OCI-LY1 (cell line): ENCODE results near the gene ST6GALNAC3.
"Not testable (repeated sequence)": the region's sequence is repeated elsewhere in the genome, so short reads cannot be mapped to it uniquely, and the experiment has no call there.

Experiments used
- H2AFZ ChIP-seq: fragments of 200-600 bp; sonication (generic), shearing (Covaris generic); 2 replicates; pipeline ENCODE4 v1.6.0; 2014; ENCODE audit warnings: antibody characterized with exemption, mild to moderate bottlenecking, low read length
- H3F3A ChIP-seq: fragments of 200-600 bp; sonication (generic), shearing (Covaris generic); 2 replicates; pipeline ENCODE4 v1.6.0; 2014; ENCODE audit warnings: mild to moderate bottlenecking, antibody characterized with exemption, low read length, moderate library complexity; ENCODE audit not compliant: insufficient read depth
- H3K27ac ChIP-seq: fragments of 200-600 bp; sonication (generic); 2 replicates; pipeline ENCODE4 v1.5.1; 2014; ENCODE audit warnings: low read length, mixed run types, mild to moderate bottlenecking, low read depth; ENCODE audit not compliant: poor library complexity, severe bottlenecking
- H3K27me3 ChIP-seq: fragments of 200-600 bp; sonication (generic); 2 replicates; pipeline ENCODE4 v1.6.0; 2014; ENCODE audit warnings: antibody characterized with exemption, mild to moderate bottlenecking, low read length, moderate library complexity; ENCODE audit not compliant: insufficient read depth
- H3K36me3 ChIP-seq: fragments of 200-600 bp; sonication (generic); 2 replicates; pipeline ENCODE4 v1.6.1; 2014; ENCODE audit warnings: mild to moderate bottlenecking, antibody characterized with exemption, low read length, moderate library complexity, mixed read lengths; ENCODE audit not compliant: insufficient read depth
- H3K4me1 ChIP-seq: fragments of 200-600 bp; sonication (generic); 2 replicates; pipeline ENCODE4 v1.5.1; 2014; ENCODE audit warnings: mild to moderate bottlenecking, low read length, moderate library complexity; ENCODE audit not compliant: insufficient read depth, severe bottlenecking
- H3K4me2 ChIP-seq: fragments of 200-600 bp; sonication (generic), shearing (Covaris generic); 2 replicates; pipeline ENCODE4 v1.6.1; 2014; ENCODE audit warnings: low read length
- H3K4me3 ChIP-seq: fragments of 200-600 bp; sonication (generic); 2 replicates; pipeline ENCODE4 v1.5.1; 2014; ENCODE audit warnings: low read length, low read depth, mild to moderate bottlenecking, mixed read lengths; ENCODE audit not compliant: poor library complexity, severe bottlenecking
- H3K79me2 ChIP-seq: fragments of 200-600 bp; shearing (Covaris generic); 2 replicates; pipeline ENCODE4 v1.6.1; 2016; ENCODE audit warnings: mixed run types, low read length, mixed read lengths; ENCODE audit not compliant: insufficient read depth
- H3K9ac ChIP-seq: fragments of 200-600 bp; sonication (generic), shearing (Covaris generic); 2 replicates; pipeline ENCODE4 v1.6.1; 2014; ENCODE audit warnings: mild to moderate bottlenecking, low read length, mixed read lengths
- H3K9me2 ChIP-seq: fragments of 200-600 bp; sonication (generic), shearing (Covaris generic); 2 replicates; pipeline ENCODE4 v1.6.1; 2014; ENCODE audit warnings: low read depth, mild to moderate bottlenecking, low read length, mixed read lengths
- H3K9me3 ChIP-seq: fragments of 200-600 bp; shearing (Covaris generic); 2 replicates; pipeline ENCODE4 v1.6.1; 2014; ENCODE audit warnings: low read length, mixed read lengths
- H4K20me1 ChIP-seq: fragments of 200-600 bp; sonication (generic), shearing (Covaris generic); 2 replicates; pipeline ENCODE4 v1.6.0; 2016; ENCODE audit warnings: mild to moderate bottlenecking, low read length; ENCODE audit not compliant: insufficient read depth
- CTCF ChIP-seq: fragments of 200-600 bp; sonication (generic), shearing (Covaris generic); IDR thresholded peaks from 2 replicates; pipeline ENCODE4 v1.5.1; 2017; ENCODE audit warnings: mild to moderate bottlenecking, antibody characterized with exemption, low read length, moderate library complexity, mixed read lengths
- EZH2 ChIP-seq: fragments of 200-600 bp; sonication (generic), shearing (Covaris generic); IDR thresholded peaks from 2 replicates; pipeline ENCODE4 v1.8.0; 2017; ENCODE audit warnings: borderline replicate concordance, mixed run types, mild to moderate bottlenecking, antibody characterized with exemption, low read length, moderate library complexity, mixed read lengths

ST6GALNAC3 gene

GRCh38 chr1:76337542-76338219 lies 263.1 kb downstream of the ST6GALNAC3 start:
- Histone ChIP-seq H3K4me3 (no peak overlapping the region), H3K9ac (no peak overlapping the region)

GRCh38 chr1:76340056-76340455 lies 265.5 kb downstream of the ST6GALNAC3 start:
- H3K27me3 ChIP-seq, result no peaks in the 10 kb centered on the region
- no peak overlapping the region for H3K4me3 ChIP-seq
- H4K20me1 ChIP-seq, result no peaks in the 10 kb centered on the region
- H3K9me2 ChIP-seq, result no peaks in the 10 kb centered on the region
- no peak overlapping the region for H2AFZ ChIP-seq
- H3K9ac ChIP-seq, result no peak overlapping the region
- no peaks in the 10 kb centered on the region for H3K36me3 ChIP-seq
- H3K79me2 ChIP-seq, result no peaks in the 10 kb centered on the region
- H3K27ac ChIP-seq, result no peak overlapping the region
- no peaks in the 10 kb centered on the region for H3K9me3 ChIP-seq
- TF ChIP-seq EZH2 (no peak), CTCF (no peak)
- H3F3A ChIP-seq, result no peaks in the 10 kb centered on the region
- H3K4me2 ChIP-seq, result no peak overlapping the region
- no peaks in the 10 kb centered on the region for H3K4me1 ChIP-seq

More at GRCh38 chr1:76337542-76338219, 263.1 kb downstream of the ST6GALNAC3 start:
- H3K9me2 ChIP-seq, result no peaks in the 10 kb centered on the region
- H3F3A ChIP-seq, result no peaks in the 10 kb centered on the region
- no peak overlapping the region for H2AFZ ChIP-seq
- H3K27me3 ChIP-seq, result no peaks in the 10 kb centered on the region
- H4K20me1 ChIP-seq, result no peaks in the 10 kb centered on the region
- no peaks in the 10 kb centered on the region for H3K4me1 ChIP-seq
- no peaks in the 10 kb centered on the region for H3K9me3 ChIP-seq
- TF ChIP-seq CTCF (no peak), EZH2 (no peak)
- no peaks in the 10 kb centered on the region for H3K79me2 ChIP-seq
- no peak overlapping the region for H3K27ac ChIP-seq
- H3K4me2 ChIP-seq, result no peak overlapping the region
- no peaks in the 10 kb centered on the region for H3K36me3 ChIP-seq

GRCh38 chr1:76341816-76342215 lies 267.3 kb downstream of the ST6GALNAC3 start:
- not testable (repeated sequence) for H3K27me3 ChIP-seq, H3K4me2 ChIP-seq, H3K9me2 ChIP-seq, H3K79me2 ChIP-seq, H3K4me3 ChIP-seq, H3K36me3 ChIP-seq, H3K4me1 ChIP-seq, H3K9ac ChIP-seq, H2AFZ ChIP-seq, H3K9me3 ChIP-seq, H3F3A ChIP-seq, H4K20me1 ChIP-seq, H3K27ac ChIP-seq

- Histone ChIP-seq H3K27ac (no peak overlapping the region), H3K9me3 (no peaks in the 10 kb centered on the region), H3K9me2 (no peaks in the 10 kb centered on the region), H3K36me3 (no peaks in the 10 kb centered on the region), H3K4me3 (no peak overlapping the region), H3F3A (no peaks in the 10 kb centered on the region), H3K79me2 (no peaks in the 10 kb centered on the region), H4K20me1 (no peaks in the 10 kb centered on the region), H3K4me2 (no peak overlapping the region), H2AFZ (no peak overlapping the region), H3K4me1 (no peaks in the 10 kb centered on the region), H3K9ac (no peak overlapping the region), H3K27me3 (no peaks in the 10 kb centered on the region)
- TF ChIP-seq EZH2, result no peak
- no peak for TF ChIP-seq CTCF
Observed at GRCh38 chr1:76343356-76343755, 268.8 kb downstream of the ST6GALNAC3 start.
